Astrocyte of the spinal cord (primary cell): ENCODE results near the gene MIPEP.
A peak's percentile ranks its signal among the peaks of the same experiment; 100 is the strongest.

Experiments used
- DNase-seq: peaks from one replicate; pipeline ENCODE4 v3.0.0; 2011; ENCODE audit warnings: low read depth, low spot score
- H3K4me3 ChIP-seq: 2 replicates; pipeline ENCODE4 v1.5.1; 2011; ENCODE audit warnings: low read depth, mild to moderate bottlenecking, low read length, moderate library complexity
- in situ Hi-C: cut with HindIII; loops from 2 replicates; pipeline ENCODE4 v1.10.0; 2017; ENCODE audit warnings: low sequenced_read_pairs
- TF ChIP-seq, protein P1 (sequence below): IDR thresholded peaks from 2 replicates; pipeline ENCODE4 v1.5.1; 2012; ENCODE audit warnings: low read depth, mild to moderate bottlenecking, low read length, inconsistent platforms

The MIPEP gene

GRCh38 chr13:23852351-23852750, 36.8 kb downstream of the MIPEP start:
- in situ Hi-C loops, result no loop called here
- DNase-seq, result no peak
- no peak overlapping the region for H3K4me3 ChIP-seq
- TF ChIP-seq, protein P1, sequence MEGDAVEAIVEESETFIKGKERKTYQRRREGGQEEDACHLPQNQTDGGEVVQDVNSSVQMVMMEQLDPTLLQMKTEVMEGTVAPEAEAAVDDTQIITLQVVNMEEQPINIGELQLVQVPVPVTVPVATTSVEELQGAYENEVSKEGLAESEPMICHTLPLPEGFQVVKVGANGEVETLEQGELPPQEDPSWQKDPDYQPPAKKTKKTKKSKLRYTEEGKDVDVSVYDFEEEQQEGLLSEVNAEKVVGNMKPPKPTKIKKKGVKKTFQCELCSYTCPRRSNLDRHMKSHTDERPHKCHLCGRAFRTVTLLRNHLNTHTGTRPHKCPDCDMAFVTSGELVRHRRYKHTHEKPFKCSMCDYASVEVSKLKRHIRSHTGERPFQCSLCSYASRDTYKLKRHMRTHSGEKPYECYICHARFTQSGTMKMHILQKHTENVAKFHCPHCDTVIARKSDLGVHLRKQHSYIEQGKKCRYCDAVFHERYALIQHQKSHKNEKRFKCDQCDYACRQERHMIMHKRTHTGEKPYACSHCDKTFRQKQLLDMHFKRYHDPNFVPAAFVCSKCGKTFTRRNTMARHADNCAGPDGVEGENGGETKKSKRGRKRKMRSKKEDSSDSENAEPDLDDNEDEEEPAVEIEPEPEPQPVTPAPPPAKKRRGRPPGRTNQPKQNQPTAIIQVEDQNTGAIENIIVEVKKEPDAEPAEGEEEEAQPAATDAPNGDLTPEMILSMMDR, result no peak

DNA sequence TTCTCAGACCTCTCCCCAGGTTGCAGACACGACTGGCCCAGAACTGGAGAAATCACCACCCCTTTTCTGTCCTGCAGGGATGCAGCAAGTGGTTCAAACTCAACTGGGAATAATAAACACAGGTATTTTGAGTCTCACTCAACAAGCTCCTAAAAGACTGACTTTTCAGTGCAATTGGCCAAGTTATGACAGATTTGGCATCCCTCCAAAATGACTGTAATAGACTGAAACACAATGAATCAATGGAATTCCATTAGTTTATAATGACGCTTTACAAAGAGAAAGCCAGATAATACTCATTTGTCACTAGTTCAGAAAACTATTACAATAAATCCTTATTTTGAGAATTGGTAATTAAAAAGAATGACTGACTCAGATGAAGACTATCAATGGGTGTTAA, 38.1 kb downstream of the MIPEP start:
- DNase-seq, result peak; percentile 11
- TF ChIP-seq, protein P1, result no peak
- in situ Hi-C loops, result no loop called here
- H3K4me3 ChIP-seq, result no peak overlapping the region

- in situ Hi-C loops, result no loop called here
- TF ChIP-seq, protein P1, result no peak
- H3K4me3 ChIP-seq, result no peak overlapping the region
- DNase-seq, result no peak
Measured at GRCh38 chr13:23850134-23850533, 39.1 kb downstream of the MIPEP start.

GRCh38 chr13:23849670-23850069, 39.5 kb downstream of the MIPEP start:
- TF ChIP-seq, protein P1, result no peak
- no peak for DNase-seq
- in situ Hi-C loops, result no loop called here
- H3K4me3 ChIP-seq, result no peak overlapping the region

DNA sequence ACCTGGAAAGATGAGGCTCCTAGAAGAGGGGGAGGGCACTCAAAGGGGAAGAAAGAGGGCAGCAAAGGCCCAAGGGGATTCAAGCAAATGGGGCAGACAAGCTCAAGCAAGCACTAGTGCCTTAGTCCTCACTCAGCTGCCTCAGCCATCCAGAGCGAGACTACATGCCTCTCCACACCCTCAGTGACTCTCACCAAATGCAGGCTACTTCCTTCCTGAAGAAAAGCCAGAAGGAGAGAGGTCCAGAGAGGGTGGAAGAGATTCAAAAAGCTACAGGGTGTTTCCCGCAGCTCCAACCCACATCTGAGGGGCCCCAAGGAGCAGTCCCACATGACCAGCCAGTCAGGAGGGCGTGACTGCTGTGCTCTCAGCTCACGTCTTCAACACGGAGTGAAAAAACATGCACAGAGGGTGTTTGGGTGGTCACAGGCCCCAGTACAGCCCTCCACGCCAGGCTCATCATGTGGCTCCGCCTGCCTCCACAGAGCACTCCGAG, 40.5 kb downstream of the MIPEP start:
- TF ChIP-seq, protein P1, result no peak
- DNase-seq, result no peak
- in situ Hi-C loops, result no loop called here
- H3K4me3 ChIP-seq, result no peak overlapping the region

DNA sequence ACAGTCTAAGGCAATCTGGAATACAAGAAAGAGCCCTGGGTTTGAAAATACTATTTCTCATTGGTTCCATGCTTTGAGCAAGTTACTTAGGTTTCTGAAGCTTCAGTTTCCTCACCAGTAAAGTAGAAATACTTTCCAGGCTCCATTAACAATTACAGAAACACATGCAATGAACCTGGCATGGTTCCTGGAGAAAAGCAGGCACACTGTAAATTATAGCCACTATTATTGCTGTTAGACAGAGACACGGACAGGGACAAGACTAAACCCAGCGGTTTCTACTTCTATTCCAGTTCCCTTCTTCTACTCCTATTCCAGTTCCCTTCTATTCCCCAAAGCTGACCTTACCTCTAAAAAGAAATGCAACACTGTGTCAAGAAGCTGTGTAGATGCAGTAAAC, 41.2 kb downstream of the MIPEP start:
- no peak for DNase-seq
- in situ Hi-C loops, result no loop called here
- no peak overlapping the region for H3K4me3 ChIP-seq
- TF ChIP-seq, protein P1, result no peak

GRCh38 chr13:23847497-23847896, 41.7 kb downstream of the MIPEP start:
- no peak for DNase-seq
- in situ Hi-C loops, result no loop called here
- TF ChIP-seq, protein P1, result no peak
- no peak overlapping the region for H3K4me3 ChIP-seq
